ENCODE results near the gene TRIM29. TPM values are rescaled to one million over a fixed set of nuclear protein-coding genes. Genes with fewer than 3 reads are reported as not detected.

The TRIM29 gene
- total RNA-seq, 1 donor from 2014 or later, result 146 TPM

GRCh38 chr11:120137187-120137610 is 714 bp downstream of the TRIM29 start:
- FAIRE-seq, result no peak
- TF ChIP-seq, protein P1, sequence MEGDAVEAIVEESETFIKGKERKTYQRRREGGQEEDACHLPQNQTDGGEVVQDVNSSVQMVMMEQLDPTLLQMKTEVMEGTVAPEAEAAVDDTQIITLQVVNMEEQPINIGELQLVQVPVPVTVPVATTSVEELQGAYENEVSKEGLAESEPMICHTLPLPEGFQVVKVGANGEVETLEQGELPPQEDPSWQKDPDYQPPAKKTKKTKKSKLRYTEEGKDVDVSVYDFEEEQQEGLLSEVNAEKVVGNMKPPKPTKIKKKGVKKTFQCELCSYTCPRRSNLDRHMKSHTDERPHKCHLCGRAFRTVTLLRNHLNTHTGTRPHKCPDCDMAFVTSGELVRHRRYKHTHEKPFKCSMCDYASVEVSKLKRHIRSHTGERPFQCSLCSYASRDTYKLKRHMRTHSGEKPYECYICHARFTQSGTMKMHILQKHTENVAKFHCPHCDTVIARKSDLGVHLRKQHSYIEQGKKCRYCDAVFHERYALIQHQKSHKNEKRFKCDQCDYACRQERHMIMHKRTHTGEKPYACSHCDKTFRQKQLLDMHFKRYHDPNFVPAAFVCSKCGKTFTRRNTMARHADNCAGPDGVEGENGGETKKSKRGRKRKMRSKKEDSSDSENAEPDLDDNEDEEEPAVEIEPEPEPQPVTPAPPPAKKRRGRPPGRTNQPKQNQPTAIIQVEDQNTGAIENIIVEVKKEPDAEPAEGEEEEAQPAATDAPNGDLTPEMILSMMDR (IDR thresholded peaks at IDR 0.05; ENCODE audit: insufficient read depth, low read length, severe bottlenecking), result no peak
- Histone ChIP-seq H3K36me3 (ENCODE audit: control insufficient read depth, insufficient read depth, low read length) (peaks cover 5% of the 10 kb centered on the region), H3K27me3 (ENCODE audit: control insufficient read depth, insufficient read depth, low read length) (no peaks in the 10 kb centered on the region), H3K4me3 (ENCODE audit: low read depth, low read length) (peak overlapping the region; percentile 83)
- no peak for DNase-seq (ENCODE audit: low read depth)

DNA sequence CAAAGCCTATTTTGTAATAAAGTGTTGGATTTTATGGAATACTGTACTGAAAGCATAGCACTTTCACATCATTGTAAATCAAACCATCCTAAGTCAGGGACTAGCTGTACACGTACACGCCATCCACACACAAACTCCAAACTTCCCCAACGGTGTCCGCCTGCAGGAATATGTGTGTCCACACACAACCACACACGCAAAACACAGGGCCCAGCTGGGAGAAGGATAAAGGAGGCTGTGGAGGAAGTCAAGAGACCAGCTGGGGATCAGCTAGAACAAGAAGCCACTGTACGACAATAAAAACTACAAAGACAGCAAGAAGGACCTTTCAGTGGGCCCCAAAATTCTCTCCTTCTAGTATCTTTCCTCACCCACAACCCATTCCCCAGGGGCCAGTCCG is 1.6 kb downstream of the TRIM29 start:
- Histone ChIP-seq H3K27me3 (ENCODE audit: control insufficient read depth, insufficient read depth, low read length) (no peaks in the 10 kb centered on the region), H3K4me3 (ENCODE audit: low read depth, low read length) (peak overlapping the region; percentile 83), H3K36me3 (ENCODE audit: control insufficient read depth, insufficient read depth, low read length) (peaks cover 10% of the 10 kb centered on the region)
- TF ChIP-seq, protein P1 (IDR thresholded peaks at IDR 0.05; ENCODE audit: insufficient read depth, low read length, severe bottlenecking), result no peak
- FAIRE-seq, result no peak
- no peak for DNase-seq (ENCODE audit: low read depth)

DNA sequence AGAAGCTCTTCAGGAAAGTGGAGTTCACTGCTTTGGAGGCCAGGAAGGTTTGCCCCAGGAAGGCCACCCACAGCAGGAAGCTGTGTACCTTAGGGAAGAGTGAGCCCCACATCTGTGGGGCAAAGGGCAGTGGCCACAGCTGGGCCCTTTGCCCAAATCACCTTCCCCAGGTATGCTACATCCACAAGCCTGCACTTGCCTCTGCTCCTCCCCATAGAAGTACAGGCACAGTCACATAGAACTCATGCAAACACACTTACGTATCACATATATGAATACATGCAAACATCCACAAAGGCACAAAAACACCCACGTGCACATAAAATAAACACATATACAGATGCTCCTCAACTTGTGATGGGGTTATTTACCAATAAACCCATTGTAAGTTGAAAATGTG is 2.1 kb downstream of the TRIM29 start:
- DNase-seq (ENCODE audit: low read depth) (peak; percentile 87), FAIRE-seq (no peak)
- Histone ChIP-seq H3K27me3 (ENCODE audit: control insufficient read depth, insufficient read depth, low read length) (no peaks in the 10 kb centered on the region), H3K36me3 (ENCODE audit: control insufficient read depth, insufficient read depth, low read length) (peaks cover 14% of the 10 kb centered on the region), H3K4me3 (ENCODE audit: low read depth, low read length) (peak overlapping the region; percentile 83)
- TF ChIP-seq, protein P1 (IDR thresholded peaks at IDR 0.05; ENCODE audit: insufficient read depth, low read length, severe bottlenecking), result no peak

GRCh38 chr11:120134931-120135228 is 3.0 kb downstream of the TRIM29 start:
- Histone ChIP-seq H3K4me3 (ENCODE audit: low read depth, low read length) (peak overlapping the region; percentile 83), H3K27me3 (ENCODE audit: control insufficient read depth, insufficient read depth, low read length) (no peaks in the 10 kb centered on the region), H3K36me3 (ENCODE audit: control insufficient read depth, insufficient read depth, low read length) (peaks cover 21% of the 10 kb centered on the region)
- DNase-seq (ENCODE audit: low read depth) (no peak), FAIRE-seq (no peak)
- TF ChIP-seq, protein P1 (IDR thresholded peaks at IDR 0.05; ENCODE audit: insufficient read depth, low read length, severe bottlenecking), result no peak

DNA sequence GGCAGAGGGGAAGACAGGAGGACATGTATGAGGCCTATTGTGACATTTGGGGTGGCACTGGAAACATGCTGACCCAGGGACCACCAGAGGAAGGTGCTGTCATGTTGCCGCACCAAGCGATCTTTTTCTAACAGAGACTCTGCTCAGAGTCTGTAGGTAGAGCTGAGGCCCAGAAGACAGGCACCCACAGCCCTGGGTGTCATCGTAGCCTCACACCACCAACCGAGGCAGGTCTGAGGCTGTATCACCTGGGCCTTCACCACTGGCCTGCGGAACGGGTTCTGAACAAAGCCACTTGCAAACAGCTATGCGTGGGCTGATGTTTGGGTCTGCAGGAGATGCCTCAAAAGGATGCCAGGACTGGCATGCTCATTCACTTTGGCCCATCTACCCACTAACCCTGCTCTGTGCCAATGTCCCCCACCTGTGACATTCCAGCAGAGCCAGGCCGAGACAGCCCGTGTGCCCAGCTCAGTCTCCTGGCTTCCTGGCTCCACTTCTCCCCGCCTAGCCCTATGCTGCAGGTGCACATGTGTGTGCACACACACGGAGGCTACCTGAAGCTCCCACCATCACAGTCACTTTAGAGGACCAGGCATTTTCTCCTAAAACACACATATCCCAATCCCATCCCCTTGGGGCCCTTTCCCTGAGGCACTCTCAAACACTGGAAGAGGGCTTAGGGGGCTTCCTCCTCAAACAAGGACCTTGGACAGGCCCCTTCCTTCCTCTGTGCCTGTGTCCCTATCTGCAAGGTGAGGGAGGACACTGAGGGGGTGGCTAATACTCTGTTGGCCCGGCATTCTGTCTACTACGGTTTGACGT is 3.6 kb downstream of the TRIM29 start:
- Histone ChIP-seq H3K27me3 (ENCODE audit: control insufficient read depth, insufficient read depth, low read length) (no peaks in the 10 kb centered on the region), H3K36me3 (ENCODE audit: control insufficient read depth, insufficient read depth, low read length) (peaks cover 21% of the 10 kb centered on the region), H3K4me3 (ENCODE audit: low read depth, low read length) (peak overlapping the region; percentile 83)
- FAIRE-seq (no peak), DNase-seq (ENCODE audit: low read depth) (no peak)
- TF ChIP-seq, protein P1 (IDR thresholded peaks at IDR 0.05; ENCODE audit: insufficient read depth, low read length, severe bottlenecking), result no peak

Measured in bronchial epithelial cell (primary cell).